Skin epidermis (tissue), 12 donors: ENCODE measurements around the gene OPRL1.
A peak's percentile ranks its signal among the peaks of the same experiment; 100 is the strongest.

Experiments
- H3K27ac ChIP-seq, 21 experiments: fragments of 200-600 bp; sonication (generic) in 11 of 21; one replicate each; pipeline ENCODE4 v1.5.0; 2020; ENCODE audit warnings: mild to moderate bottlenecking in 3 of 21, inconsistent platforms in 2 of 21, moderate library complexity in 2 of 21
- H3K4me3 ChIP-seq, 7 experiments: fragments of 200-600 bp; sonication (generic) in 2 of 7; one replicate each; pipeline ENCODE4 v1.5.0; 2020; ENCODE audit warnings: inconsistent platforms in 2 of 7, mild to moderate bottlenecking in 2 of 7, moderate library complexity in 1 of 7

The OPRL1 gene

DNA sequence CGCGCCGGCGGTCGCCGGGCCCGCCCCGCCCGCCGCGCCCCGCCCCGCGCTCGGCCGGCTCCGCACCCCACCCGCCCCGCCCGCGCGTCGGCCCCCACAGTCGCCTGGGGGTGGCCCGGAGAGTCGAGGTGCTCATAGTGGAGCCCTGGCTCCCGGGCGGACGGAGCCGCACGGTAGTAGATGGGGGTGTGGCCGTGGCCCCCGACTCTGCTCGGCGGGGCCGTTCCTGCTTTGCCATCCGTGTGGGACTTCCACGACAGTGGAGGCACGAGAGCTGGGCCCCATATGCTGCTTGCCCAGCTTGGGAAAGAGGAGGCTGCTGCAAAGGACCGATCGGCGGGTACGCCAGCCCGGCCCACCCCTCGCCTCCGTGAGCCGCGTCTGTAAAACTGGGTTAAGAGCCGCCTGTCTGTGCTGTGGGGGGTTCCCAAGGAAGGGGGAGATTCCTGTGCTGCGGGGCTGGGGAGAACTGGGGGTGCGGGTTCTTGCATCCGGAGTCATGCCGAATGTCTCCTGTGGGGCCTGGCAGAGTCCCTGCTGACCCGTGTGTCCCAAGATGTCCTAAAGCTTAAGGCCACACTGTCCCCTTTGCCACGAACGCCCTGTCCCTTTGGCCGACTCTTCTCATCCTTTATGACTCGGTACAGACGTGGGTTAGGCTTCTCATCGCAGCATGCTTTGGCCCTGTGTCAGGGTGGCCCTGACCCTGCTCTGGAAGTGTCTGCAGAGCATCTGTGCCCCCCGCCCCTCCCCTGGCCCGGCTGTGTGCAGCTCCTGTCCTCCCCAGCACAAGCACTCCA, at the start of gene OPRL1:
Gene OPRL1 (plus strand): TSS at position 70 of the 800 bp plus-strand sequence. CDS start 12,639 bp downstream, outside the sequence.
- peak within 1 kb of the TSS; percentile 62 to 88 (median 74) for H3K4me3 ChIP-seq
- H3K27ac ChIP-seq: peak within 1 kb of the TSS; percentile 40 to 94 (median 84)

DNA sequence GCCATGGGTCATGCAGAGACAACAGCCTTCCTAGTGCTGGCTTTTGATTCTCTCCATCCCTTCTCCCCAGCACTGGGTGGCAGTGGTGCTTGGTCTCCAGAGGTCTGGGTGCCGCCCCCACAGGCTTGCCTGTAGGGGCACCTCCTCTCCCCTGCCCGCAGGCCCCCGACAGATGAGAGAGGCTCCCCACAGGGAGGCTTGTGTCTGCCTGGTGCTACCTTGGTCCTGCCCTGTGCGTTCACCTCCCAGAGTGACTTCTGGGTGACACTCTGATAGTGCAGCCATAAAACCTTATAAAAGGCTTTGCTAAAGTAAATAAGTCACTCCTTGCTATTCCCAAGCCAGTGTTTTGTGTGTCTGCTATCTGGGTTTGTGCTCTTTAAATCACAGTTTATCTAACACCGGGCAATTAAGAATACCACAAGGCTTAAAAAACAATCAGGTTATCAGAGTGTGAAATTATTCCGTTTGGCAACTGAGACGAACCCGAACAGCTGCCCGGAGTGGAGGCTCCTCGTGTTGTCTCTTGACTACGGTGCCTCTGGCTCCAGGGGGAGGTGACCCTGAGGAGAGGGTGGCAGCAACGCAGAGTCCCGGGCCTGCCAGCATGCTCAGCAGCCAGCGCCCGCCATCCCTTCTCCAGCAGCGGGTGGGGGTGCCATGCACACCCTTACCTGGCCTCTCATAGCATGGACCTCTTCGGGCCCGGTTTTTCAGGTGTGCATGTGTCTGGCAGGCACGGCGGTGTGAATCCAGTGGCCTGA, 49.3 kb upstream of the OPRL1 start:
- Histone ChIP-seq H3K27ac (no peak overlapping the region), H3K4me3 (no peak overlapping the region)

DNA sequence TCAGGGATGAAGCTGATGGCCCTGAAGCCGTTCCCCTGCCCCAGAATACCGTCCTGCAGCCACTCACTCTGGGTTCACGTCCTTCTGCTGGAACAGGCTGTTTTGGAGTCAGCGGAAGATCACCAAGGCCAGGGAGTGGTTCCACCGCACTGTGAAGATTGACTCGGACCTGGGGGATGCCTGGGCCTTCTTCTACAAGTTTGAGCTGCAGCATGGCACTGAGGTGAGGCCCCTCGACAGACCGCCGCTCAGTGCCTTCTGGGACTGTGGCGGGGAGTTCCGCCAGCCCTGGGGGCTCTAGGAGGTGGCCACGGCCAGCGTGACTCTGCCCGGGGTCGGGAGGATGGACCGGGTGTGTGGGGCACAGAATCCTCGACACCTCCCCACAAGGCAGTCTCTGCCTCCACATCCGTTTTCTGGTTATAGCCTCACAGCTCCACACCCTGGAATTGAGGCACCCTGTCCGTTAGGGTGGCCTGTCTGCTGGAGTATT, 48.0 kb upstream of the OPRL1 start:
- H3K27ac ChIP-seq: no peak overlapping the region
- H3K4me3 ChIP-seq: no peak overlapping the region

DNA sequence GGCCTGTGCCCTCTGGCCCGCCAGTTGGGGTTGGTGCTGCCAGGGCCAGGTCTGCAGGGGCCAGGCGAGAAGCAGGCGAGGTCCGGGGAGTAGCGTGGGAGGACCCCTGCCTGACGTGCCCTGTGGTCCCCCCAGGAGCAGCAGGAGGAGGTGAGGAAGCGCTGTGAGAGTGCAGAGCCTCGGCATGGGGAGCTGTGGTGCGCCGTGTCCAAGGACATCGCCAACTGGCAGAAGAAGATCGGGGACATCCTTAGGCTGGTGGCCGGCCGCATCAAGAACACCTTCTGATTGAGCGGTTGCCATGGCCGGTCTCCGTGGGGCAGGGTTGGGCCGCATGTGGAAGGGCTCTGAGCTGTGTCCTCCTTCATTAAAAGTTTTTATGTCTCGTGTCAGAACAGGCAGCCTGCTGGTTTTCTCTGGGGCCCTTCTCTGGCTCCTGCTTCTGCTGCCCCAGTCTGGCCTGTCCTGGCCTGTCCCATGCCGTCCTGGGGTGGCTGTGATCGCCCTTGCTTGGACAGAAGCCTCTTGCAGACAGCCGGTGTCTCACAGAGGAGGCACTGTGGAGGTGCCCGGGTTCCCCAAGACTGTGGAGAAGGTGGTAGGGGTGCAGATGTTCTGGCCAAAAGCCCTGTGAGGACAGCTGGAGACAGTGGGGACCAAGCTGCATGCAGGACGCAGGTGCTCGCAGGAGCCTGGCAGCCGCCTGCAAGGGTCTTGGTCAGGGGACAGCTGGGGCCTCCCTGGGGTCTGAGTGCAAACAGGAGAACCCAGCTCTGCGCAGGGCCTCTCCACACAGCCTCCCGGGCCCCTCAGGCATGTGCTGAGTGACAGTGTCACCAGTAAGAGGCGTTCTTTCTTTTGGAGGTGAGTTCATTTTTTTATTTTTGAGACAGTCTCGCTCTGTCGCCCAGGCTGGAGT, 46.9 kb upstream of the OPRL1 start:
- no peak overlapping the region for H3K4me3 ChIP-seq
- no peak overlapping the region for H3K27ac ChIP-seq

DNA sequence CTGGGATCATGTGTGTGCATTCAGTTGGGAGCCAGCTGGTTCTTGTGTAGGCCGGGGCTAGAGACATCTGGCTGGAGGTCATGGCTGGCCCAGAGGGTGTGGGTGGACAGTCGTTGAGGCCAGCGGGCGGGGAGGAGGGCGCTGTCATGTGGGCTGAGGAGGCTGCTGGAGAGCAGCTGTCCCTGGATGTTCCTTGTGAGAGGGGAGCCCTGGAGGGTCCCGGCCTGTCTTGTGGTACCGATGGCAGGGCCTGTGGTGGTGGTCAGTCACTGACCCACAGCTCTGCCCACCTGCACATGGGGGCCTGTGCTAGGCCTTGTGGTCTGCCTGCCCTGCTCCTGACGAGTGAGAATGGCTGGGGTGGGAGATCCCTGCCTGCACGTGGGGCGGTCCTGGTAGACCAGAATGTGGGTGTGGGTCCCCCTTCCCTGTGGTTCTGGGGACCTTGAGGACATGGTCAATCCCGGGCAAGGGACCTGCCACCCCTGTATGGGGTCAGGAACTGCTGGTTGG, 45.8 kb upstream of the OPRL1 start:
- Histone ChIP-seq H3K4me3 (no peak overlapping the region), H3K27ac (peak overlapping the region in 6 of 21 experiments; percentile 19 to 85 (median 23))

DNA sequence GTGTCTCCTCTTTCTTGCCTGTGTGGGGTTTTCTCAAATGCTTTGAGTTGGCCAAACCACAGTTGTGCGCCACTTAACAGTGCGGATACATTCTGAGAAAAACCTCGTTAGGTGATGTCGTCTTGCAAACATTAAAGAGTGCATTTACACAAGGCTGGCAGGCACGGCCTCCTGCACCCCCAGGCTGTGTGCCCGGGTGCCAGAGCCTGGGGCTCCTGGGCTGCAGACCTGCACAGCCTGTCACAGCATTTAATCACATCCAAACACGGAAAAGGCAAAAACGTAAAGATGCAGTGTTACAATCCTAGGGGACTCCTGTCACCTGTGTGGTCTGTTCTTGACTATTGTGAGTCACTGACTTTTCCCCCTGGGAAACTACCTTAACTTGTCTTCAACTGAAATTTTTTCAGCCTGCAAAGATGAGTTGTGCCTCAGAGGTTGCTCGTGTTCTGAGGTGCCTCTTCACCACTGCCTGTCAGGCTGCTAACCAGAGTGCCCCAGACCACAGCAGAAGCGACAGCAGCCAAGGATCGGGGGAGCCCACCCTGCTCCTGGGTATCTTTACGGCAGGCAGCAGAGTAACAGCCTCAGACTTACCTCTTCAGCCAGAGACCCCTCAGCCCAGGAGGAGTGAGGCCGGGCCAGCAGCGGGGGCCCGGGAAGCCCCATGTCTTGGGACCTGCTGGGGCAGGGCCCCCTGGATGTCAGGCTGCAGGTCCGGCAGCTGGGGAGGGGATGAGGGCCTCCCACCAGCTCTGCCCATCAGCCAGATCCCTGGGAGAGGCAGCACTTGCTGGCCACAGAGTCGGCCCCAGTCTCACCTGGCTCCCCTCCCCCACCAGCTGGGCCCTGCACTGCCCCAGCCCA, 44.6 kb upstream of the OPRL1 start:
- H3K4me3 ChIP-seq: no peak overlapping the region
- H3K27ac ChIP-seq: peak overlapping the region in 7 of 21 experiments; percentile 26 to 85 (median 53)

DNA sequence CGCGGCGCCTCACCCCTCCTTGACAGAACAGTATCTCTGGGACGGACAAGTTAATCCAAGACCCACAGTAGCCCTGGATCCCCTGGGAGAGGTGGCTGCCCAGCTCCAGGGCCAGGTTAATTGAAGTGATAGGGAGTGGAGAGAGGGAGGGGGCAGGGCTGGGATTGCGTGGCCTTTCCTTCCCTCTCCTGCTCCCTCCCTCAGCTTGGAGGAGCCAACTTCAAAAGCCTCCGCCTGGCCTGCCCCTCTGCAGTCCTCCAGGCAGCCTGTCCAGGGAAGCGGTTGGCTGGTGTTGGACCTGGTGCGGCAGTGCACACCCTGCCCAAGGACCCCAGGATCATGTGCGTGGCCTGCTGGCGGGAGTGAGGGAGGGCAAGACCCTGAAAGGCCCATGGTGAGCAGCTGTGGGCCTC, 43.9 kb upstream of the OPRL1 start, which contains the start of gene C20orf204:
Gene C20orf204 (plus strand): TSS at position 250 of the 413 bp plus-strand sequence. CDS start 142 bp downstream, at position 392.
- Histone ChIP-seq H3K27ac (peak within 1 kb of the TSS in 7 of 21 experiments; percentile 10 to 85 (median 53)), H3K4me3 (no peak within 1 kb of the TSS)

DNA sequence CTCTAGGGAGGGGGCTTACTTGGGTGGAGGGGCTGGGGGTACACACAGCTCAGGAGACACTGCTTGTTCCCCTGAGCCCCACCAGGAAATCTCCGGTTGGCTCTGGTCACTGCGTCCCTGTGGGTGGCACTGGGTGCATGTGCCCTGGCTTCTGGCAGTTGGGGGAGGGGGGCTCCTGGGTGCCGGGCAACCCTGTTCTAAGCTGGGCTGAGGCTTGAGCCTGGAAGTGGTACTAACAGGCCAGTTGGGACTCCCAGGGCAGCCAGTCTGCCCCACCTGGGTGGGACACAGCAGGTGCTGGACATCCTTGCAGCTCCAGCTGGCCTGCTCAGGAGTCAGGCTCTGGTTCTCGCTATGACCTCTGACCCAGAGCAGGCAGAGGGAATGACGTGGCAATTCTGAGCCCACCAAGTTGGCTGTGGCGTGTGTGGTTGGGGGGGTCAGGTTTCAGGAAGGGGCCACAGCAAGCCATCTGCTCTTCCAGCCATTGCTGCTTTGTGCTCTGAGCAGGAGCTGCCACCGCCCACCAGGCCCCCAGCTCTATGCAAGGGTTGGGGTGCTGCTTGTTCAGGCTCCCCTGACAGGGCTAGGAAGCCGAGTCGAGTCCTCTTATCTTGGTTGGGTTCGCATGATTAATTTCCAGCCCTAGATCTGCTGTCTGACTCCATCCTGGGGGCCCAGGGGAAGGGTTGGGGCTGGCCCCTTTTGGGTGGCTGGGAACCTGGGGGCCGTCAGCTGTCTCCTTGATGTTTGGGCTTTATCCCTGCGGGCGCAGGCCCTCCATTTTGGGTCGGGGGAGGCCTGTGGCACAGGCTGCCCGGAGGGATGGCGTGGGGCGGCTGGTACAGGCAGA, 43.3 kb upstream of the OPRL1 start:
- Histone ChIP-seq H3K27ac (peak overlapping the region in 6 of 21 experiments; percentile 10 to 85 (median 54)), H3K4me3 (no peak overlapping the region)

DNA sequence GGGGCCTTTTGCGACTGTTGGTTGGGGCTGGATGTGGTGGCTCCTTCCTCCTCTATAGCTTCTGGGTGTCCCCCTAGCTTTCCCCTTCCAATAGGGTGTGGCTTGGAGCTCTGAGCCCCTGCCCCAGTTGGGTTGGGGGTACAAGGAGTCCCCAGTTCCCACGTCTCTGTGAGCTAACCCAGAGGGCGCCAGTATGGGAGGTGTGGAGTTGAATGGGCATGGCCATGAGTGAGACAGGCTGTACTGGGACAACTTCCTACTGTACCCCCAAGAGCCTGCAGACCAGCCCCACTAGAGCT, 42.7 kb upstream of the OPRL1 start:
- Histone ChIP-seq H3K4me3 (no peak overlapping the region), H3K27ac (peak overlapping the region in 2 of 21 experiments; percentile 64 to 85)

DNA sequence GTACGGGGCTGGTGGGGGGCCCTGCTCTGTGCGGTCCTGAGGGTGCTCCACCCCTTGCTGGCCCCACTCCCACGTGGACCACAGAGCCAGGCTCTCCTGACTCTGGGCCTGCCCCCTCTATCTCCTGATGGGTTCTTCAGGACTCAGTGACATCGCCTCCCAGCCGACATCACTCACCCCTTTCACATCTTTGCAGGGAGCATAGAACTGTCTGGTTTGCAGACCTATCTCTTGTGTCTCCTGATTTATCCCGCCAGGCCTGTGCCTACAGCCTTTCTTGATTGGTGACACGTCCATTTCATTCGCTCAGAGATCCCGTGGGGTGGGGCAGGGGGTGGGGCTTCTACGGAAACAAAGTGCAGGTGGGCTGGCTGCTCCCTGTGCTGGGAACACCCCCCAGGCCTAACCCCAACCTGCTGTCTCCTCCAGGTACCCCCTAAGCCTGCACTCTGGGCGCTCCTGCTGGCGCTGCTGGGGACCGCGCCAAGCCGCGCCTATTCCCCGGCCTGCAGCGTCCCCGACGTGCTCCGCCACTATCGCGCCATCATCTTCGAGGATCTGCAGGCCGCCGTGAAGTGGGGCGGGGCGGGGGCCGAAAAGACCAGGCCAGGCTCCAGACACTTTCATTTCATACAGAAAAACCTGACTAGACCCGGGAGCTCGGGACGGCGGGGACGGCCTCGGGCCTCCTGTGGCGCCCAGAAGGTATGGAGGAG, 42.2 kb upstream of the OPRL1 start:
- peak overlapping the region in 12 of 21 experiments; percentile 35 to 91 (median 77) for H3K27ac ChIP-seq
- peak overlapping the region; percentile 37 to 57 (median 48) for H3K4me3 ChIP-seq

DNA sequence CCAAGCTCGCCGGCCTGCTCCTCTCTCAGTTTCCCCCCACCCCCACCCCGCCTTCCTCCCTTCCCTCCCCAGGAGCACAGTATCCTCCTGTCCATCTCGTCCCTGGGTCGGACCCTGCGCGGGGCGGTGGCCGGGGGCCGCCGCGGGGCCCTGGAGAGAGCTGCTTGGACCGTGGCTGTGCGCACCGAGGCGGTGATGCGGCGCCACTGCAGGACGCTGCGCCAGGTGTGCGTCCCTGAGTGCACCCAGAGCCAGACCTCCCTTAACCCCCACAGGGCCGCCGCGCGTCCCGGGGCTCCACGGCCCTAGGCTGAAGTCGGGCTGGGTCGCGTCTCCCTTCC, 41.7 kb upstream of the OPRL1 start:
- Histone ChIP-seq H3K4me3 (peak overlapping the region; percentile 37 to 57 (median 48)), H3K27ac (peak overlapping the region in 13 of 21 experiments; percentile 35 to 91 (median 76))

DNA sequence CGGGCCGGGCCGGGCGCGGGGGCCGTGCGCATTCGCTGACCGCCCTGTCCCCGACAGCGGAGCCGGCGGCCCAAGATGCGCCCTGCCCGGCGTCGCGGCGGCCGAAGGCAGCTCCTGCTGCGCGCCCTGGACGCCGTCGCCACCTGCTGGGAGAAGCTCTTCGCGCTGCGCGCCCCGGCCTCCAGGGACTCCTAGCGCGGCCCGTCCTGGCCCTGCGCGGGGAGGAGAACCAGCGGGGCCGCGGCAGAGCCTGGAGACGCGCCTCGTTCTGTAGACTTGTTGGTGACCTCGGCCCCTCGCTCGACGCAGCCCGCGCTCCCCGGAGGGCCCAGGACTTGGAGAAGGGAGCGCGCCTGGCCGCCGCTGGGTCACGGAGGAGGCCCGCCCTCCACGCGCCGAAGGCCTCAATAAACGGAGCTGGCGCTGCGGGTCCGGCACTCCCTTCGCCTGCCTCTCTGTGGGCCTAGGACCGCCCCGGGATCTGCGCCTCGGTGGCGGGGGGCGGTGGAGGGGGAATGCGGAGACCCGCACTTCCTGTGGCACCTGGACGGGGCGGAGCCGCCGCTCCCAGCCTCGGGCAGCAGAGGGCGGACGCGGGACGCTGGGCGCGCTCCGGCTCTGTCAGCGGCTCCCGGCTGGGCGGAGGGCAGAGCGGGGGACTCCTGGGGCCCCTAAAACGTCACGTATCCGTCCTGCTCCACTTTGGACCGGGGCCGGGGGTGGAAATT, 41.2 kb upstream of the OPRL1 start:
- peak overlapping the region; percentile 37 to 57 (median 48) for H3K4me3 ChIP-seq
- peak overlapping the region in 18 of 21 experiments; percentile 11 to 91 (median 73) for H3K27ac ChIP-seq

DNA sequence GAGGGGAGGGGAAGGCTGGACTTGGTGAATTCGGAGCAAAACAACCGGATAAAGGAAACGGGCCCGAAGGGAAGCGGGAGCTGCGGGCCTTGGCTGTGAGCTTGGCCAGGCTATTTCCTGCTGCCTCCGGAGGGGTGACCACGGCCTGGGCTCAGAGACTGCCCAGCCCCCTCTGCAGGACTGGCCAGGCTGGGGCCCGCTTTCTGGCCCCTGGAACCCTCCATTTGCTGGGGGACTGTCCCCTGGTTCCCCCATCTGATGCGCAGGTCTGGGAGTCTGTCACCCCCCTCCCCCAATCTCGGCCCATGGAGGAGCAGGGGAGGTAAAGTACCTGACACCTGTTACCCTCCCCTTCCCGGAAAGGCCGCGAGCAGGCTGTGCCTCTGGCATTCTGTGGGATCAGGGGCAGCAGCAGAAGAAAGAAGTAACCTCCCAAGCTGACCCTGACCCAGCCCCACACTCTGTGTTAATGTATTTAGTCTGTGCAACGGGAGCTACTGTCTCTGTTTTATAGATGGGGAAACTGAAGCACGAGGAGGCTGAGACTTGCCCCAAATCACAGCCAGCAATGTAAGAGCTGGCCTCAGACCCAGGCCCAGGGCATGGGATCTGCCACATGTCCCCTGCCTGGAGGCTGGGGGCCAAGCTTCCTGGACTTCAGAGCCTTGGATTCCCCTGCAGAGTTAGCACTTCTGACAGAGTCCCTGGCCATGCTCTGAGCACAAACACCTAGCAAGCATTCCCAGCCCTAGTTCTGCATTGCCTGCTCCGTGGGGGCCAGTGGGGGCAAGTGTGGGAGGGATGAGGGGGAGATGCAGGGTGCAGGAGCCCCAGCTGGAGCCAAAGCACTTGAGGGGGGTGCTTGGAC, 40.4 kb upstream of the OPRL1 start:
- Histone ChIP-seq H3K27ac (peak overlapping the region in 15 of 21 experiments; percentile 4 to 91 (median 73)), H3K4me3 (peak overlapping the region; percentile 37 to 57 (median 48))

DNA sequence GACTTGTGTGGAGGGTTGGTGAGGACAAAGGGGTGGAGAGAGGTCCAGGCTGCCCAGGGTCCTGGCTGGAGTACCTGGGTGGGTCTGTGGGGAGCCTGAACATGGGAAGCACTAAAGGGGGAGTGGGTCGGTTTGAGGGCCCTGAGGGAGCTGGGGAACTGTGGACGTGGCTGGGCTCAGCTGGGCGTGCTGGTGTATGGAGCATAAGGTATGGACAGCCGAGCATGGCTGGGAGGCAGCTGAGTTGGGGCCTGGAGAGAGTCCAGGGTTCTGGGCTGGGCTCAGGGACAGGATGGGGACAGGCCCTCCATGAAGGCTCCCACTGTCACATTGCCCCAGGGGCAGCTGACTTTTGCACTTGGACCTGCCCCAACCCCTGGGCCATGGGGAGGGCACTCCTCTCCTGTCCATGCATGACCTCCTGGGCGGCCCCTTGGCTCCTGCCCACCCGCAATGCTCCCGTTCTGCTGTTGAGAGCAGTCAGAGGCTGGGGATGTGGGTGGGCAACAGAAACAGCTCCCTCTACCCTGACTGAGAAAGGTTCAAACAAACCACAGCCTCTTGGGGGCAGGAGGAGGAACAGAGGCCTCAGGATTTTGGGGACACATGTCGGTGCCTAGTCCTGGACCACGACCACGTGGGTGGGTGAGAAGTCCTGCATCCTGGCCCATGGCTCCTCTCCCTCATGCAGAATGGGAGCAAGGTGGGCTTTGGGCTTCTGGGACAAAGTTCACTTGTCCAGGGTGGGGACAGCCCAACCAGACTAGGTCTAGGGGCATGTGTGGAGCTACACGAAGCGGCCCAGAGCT, 39.4 kb upstream of the OPRL1 start:
- Histone ChIP-seq H3K4me3 (no peak overlapping the region), H3K27ac (peak overlapping the region in 12 of 21 experiments; percentile 3 to 91 (median 74))
